Omental fat pad (tissue), 4 donors: ENCODE results near the gene DESI1. TPM values are rescaled to one million over a fixed set of nuclear protein-coding genes. Genes with fewer than 3 reads are reported as not detected.
"Not testable (repeated sequence)": the region's sequence is repeated elsewhere in the genome, so short reads cannot be mapped to it uniquely, and the experiment has no call there.

ENCODE experiments used
- ATAC-seq: fragments of 150-250 bp; one replicate; pipeline ENCODE4 v1.9.1; 2016; ENCODE audit warnings: mild to moderate bottlenecking, moderate library complexity; ENCODE audit not compliant: low FRiP score
- DNase-seq: peaks from one replicate; pipeline ENCODE4 v3.0.0-alpha.2; 2019; ENCODE audit warnings: low spot score
- total RNA-seq, 4 donors: library from RNA; depleted of rRNA; stranded (reverse); fragments of >200 nt; gene quantifications; one replicate each; pipeline ENCODE4 v1.1.0, GENCODE V29; 2016
- TF ChIP-seq, protein P1 (sequence below), 3 donors: fragments of 450-650 bp; IDR thresholded peaks; one replicate each; pipeline ENCODE4 v1.5.1; 2016 to 2017; ENCODE audit warnings: antibody characterized with exemption in 3 of 3, mild to moderate bottlenecking in 3 of 3, moderate library complexity in 2 of 3

The DESI1 gene
- total RNA-seq, 4 donors from 2014 or later, result 16.0 to 22.1 (median 19.5) TPM

DNA sequence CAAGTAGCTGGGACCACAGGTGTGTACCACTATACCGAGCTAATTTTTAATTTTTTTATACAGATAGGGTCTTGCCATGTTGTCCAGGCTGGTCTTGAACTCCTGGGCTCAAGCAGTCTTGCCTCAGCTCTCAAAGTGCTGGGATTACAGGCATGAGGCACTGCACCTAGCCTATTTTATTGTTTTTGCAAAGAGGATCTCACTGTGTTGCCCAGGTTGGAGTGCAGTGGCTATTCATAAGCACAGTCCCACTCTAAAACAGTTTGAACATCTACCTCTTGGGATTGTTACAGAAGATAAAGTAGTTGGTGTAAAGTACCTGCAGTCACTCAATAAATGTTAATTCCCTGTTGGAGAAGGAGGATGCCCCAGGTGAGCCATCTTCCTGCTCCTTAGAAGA is 29.4 kb upstream of the DESI1 start:
- ATAC-seq (no peak), DNase-seq (no peak)
- TF ChIP-seq, protein P1, sequence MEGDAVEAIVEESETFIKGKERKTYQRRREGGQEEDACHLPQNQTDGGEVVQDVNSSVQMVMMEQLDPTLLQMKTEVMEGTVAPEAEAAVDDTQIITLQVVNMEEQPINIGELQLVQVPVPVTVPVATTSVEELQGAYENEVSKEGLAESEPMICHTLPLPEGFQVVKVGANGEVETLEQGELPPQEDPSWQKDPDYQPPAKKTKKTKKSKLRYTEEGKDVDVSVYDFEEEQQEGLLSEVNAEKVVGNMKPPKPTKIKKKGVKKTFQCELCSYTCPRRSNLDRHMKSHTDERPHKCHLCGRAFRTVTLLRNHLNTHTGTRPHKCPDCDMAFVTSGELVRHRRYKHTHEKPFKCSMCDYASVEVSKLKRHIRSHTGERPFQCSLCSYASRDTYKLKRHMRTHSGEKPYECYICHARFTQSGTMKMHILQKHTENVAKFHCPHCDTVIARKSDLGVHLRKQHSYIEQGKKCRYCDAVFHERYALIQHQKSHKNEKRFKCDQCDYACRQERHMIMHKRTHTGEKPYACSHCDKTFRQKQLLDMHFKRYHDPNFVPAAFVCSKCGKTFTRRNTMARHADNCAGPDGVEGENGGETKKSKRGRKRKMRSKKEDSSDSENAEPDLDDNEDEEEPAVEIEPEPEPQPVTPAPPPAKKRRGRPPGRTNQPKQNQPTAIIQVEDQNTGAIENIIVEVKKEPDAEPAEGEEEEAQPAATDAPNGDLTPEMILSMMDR (IDR thresholded peaks at IDR 0.05), result no peak

DNA sequence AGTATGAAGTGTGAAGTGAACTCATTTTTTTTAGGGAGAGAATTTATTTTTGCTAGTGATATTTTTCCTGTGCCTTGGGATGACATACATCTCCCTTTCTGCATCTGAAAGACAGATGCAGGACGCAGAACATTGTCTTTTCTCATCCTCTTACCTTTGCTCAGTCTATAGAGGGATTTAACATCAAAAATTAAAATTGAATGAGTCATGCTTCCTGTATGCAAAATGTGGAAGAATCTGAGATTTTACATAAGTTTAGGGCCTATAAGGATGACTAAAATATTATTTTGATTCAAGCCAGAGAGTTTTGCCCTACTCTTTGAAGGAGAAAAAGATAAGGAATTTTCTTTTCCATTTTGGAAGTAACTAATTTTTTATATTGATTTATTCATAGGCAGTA is 27.6 kb upstream of the DESI1 start:
- TF ChIP-seq, protein P1 (IDR thresholded peaks at IDR 0.05), result no peak
- ATAC-seq, result no peak
- DNase-seq, result no peak

DNA sequence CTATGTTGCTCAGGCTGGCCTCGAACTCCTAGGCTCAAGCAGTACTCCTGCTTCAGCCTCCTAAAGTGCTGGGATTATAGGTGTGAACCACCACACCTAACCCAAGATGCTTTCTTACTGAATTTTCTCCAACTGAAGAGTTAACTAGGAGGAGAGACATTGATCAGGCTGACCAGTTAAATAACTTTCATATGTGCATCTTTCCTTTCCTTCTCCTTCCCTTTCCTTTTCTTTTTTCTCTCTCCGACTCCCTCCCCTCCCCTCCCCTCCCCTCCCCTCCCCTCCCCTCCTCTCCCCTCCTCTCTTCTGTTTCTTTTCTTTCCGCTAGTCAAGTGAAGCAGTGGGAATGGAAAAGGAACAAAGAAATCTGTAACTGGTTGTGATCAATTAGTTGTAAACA is 26.9 kb upstream of the DESI1 start:
- TF ChIP-seq, protein P1 (IDR thresholded peaks at IDR 0.05), result no peak
- DNase-seq (no peak), ATAC-seq (no peak)

DNA sequence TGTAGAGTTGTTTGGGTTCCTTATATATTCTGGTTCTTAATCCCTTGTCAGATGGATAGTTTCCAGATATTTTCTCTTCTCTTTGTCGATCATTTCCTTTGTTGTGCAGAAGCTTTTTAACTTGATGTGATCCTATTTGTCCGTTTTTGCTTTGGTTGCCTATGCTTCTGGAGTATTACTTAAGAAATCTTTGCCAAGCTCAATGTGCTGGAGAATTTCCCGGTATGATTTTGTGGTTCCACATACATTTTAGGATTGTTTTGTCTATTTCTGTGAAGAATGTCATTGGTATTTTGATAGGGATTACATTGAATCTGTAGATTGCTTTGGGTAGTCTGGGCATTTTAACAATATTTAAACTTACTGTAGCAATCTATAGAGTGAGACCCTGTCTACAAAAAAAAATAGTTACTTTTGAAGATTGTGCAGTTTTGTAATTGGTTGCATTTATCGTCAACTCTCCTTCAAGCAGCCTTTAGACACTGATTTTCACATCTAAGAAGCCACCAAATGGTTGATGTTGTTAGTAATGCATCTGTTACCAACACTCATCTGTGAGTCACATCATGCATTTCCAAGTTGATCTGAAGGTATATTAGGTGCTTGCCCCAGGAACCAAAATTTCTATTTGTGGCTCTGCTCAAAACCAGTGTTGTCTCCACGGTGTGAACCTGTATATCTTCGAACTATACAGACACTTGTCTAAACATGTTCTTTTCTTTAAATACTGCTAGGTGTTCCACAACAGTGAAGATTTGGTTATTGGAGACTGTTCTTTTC is 21.7 kb upstream of the DESI1 start:
- TF ChIP-seq, protein P1 (IDR thresholded peaks at IDR 0.05), result no peak
- DNase-seq, result no peak
- no peak for ATAC-seq

DNA sequence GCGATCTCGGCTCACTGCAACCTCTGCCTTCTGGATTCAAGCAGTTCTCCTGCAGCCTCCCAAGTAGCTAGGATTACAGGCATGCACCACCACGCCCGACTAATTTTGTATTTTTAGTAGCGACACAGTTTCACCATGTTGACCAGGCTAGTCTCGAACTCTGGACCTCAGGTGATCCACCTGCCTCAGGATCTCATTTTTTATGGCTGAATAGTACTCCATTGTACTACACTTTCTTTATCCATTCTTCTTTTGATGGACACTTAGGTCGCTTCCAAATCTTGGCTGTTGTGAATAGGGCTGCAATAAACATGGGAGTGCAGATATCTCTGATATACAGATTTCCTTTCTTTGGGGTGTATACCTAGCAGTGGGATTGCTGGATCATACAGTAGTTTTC is 21.0 kb upstream of the DESI1 start:
- no peak for DNase-seq
- TF ChIP-seq, protein P1 (IDR thresholded peaks at IDR 0.05), result no peak
- ATAC-seq, result no peak

DNA sequence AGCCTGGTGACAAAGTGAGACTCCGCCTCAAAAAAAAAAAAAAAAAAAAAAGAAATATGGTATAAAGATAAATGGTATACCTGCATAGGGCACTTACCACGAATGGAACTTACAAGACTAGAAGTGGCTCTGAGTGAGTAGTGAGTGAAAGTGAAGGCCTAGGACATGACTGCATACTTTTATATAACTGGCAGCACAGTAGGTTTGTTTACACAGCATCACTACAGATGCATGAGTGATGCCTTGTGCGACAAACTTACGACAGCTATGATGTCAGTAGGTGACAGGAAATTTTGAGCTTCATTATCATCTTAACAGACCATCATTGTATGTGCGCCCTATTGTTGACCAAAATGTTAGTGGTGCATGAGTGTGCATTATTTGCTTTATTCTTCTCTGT is 17.9 kb upstream of the DESI1 start:
- no peak for ATAC-seq
- TF ChIP-seq, protein P1 (IDR thresholded peaks at IDR 0.05), result no peak
- no peak for DNase-seq

DNA sequence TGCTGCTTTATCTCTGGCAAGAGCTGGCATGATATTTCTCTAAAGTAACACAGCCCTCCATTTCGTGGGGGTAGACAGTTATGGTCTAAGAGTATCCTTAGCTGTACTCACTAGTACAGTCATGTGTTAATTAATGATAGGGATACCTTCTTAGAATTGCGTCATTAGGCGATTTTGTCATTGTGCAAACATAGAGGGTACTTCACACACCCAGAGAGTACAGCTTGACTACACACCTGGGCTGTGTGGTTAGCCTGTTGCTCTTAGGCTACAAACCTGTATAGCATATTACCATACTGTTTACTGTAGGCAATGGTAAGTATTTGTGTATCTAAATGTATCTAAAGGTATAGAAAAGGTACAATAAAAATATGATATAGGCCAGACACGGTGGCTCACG is 17.3 kb upstream of the DESI1 start:
- DNase-seq (no peak), ATAC-seq (no peak)
- TF ChIP-seq, protein P1 (IDR thresholded peaks at IDR 0.05), result no peak

DNA sequence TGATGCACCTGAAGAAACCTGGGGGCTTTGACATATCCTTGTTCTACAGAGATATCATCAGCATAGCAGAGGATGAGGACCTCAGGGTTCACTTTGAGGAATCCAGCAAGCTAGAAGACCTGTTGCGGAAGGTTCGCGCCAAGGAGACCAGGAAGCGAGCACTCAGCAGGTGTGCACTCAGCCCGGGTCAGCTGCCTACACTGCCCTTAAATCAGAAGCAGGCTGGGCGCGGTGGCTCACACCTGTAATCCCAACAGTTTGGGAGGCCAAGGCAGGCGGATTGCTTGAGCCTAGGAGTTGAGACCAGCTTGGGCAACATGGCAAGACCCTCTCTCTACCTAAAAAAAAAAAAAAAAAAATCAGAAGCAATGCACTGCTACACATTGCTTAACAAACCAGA is 16.8 kb upstream of the DESI1 start:
- DNase-seq, ATAC-seq: not testable (repeated sequence)
